Liver (tissue), 9 donors: ENCODE data around the gene ALDH7A1. TPM values are rescaled to one million over a fixed set of nuclear protein-coding genes. Genes with fewer than 3 reads are reported as not detected.

Source experiments
- DNase-seq: peaks from one replicate; pipeline ENCODE4 v3.0.0-alpha.2; 2017; ENCODE audit warnings: low spot score
- H3K27ac ChIP-seq, 2 donors: one replicate each; pipeline ENCODE4 v1.7.0; 2013; ENCODE audit warnings: inconsistent platforms in 2 of 2, low read length in 2 of 2, control low read depth in 1 of 2, low read depth in 1 of 2, mild to moderate bottlenecking in 1 of 2
- H3K27me3 ChIP-seq, 4 donors: one replicate each; pipeline versions ENCODE4 v1.6.1 to v1.7.0; 2013; ENCODE audit warnings: low read length in 3 of 4, inconsistent platforms in 1 of 4, mild to moderate bottlenecking in 1 of 4, moderate library complexity in 1 of 4; ENCODE audit not compliant: control insufficient read depth in 4 of 4, insufficient read depth in 4 of 4
- H3K36me3 ChIP-seq, 4 donors: one replicate each; pipeline versions ENCODE4 v1.6.1 to v1.7.0; 2013; ENCODE audit warnings: low read length in 3 of 4, mild to moderate bottlenecking in 3 of 4, low read depth in 1 of 4, moderate library complexity in 1 of 4; ENCODE audit not compliant: control insufficient read depth in 4 of 4, insufficient read depth in 3 of 4
- H3K4me1 ChIP-seq, 4 donors: one replicate each; pipeline versions ENCODE4 v1.6.1 to v1.7.0; 2013; ENCODE audit warnings: low read length in 3 of 4, mild to moderate bottlenecking in 3 of 4, moderate library complexity in 1 of 4; ENCODE audit not compliant: control insufficient read depth in 4 of 4, insufficient read depth in 4 of 4
- H3K4me3 ChIP-seq, 3 donors: one replicate each; pipeline versions ENCODE4 v1.6.1 to v1.7.0; 2013; ENCODE audit warnings: low read length in 3 of 3, control low read depth in 1 of 3, low read depth in 1 of 3, mild to moderate bottlenecking in 1 of 3
- H3K9ac ChIP-seq, 2 donors: one replicate each; pipeline ENCODE4 v1.7.0; 2013; ENCODE audit warnings: low read length in 2 of 2, mild to moderate bottlenecking in 2 of 2, moderate library complexity in 2 of 2, control low read depth in 1 of 2, low read depth in 1 of 2
- H3K9me3 ChIP-seq, 4 donors: one replicate each; pipeline versions ENCODE4 v1.6.1 to v1.7.0; 2013; ENCODE audit warnings: low read length in 3 of 4; ENCODE audit not compliant: control insufficient read depth in 4 of 4
- ATF3 ChIP-seq: IDR thresholded peaks from 2 replicates; pipeline ENCODE4 v1.6.1; 2016; ENCODE audit warnings: antibody characterized with exemption
- CTCF ChIP-seq: fragments of 150-350 bp; IDR thresholded peaks from 2 replicates; pipeline ENCODE4 v1.5.1; 2017; ENCODE audit warnings: improper control_type of control experiment, low read depth, low read length; ENCODE audit not compliant: missing input control
- EGR1 ChIP-seq, 2 donors: IDR thresholded peaks; 2 replicates each; pipeline ENCODE4 v1.6.1; 2016 to 2018; ENCODE audit warnings: antibody characterized with exemption in 2 of 2, low read depth in 2 of 2
- FOXA1 ChIP-seq: IDR thresholded peaks from 2 replicates; pipeline ENCODE4 v1.6.1; 2016; ENCODE audit warnings: antibody characterized with exemption
- FOXA2 ChIP-seq: IDR thresholded peaks from 2 replicates; pipeline ENCODE4 v1.6.1; 2016; ENCODE audit warnings: antibody characterized with exemption
- GABPA ChIP-seq, 2 donors: IDR thresholded peaks in 1 of 2; conservative IDR thresholded peaks in 1 of 2; 2 replicates each; pipeline ENCODE4 v1.6.1; 2016; ENCODE audit warnings: antibody characterized with exemption in 2 of 2, mild to moderate bottlenecking in 1 of 2, moderate library complexity in 1 of 2
- HNF4A ChIP-seq, 2 donors: conservative IDR thresholded peaks; 2 replicates each; pipeline ENCODE4 v1.6.1; 2016; ENCODE audit warnings: antibody characterized with exemption in 2 of 2, mild to moderate bottlenecking in 2 of 2
- JUND ChIP-seq, 2 donors: IDR thresholded peaks; 2 replicates each; pipeline ENCODE4 v1.6.1; 2016; ENCODE audit warnings: antibody characterized with exemption in 2 of 2
- MAX ChIP-seq: IDR thresholded peaks from 2 replicates; pipeline ENCODE4 v1.6.1; 2016; ENCODE audit warnings: antibody characterized with exemption
- NR2F2 ChIP-seq: IDR thresholded peaks from 2 replicates; pipeline ENCODE4 v1.6.1; 2016; ENCODE audit warnings: antibody characterized with exemption
- RAD21 ChIP-seq, 2 donors: IDR thresholded peaks; 2 replicates each; pipeline ENCODE4 v1.6.1; 2016; ENCODE audit warnings: antibody characterized with exemption in 2 of 2, mild to moderate bottlenecking in 2 of 2
- RXRA ChIP-seq, 2 donors: IDR thresholded peaks; 2 replicates each; pipeline ENCODE4 v1.6.1; 2017 to 2018; ENCODE audit warnings: antibody characterized with exemption in 2 of 2, mild to moderate bottlenecking in 1 of 2
- SP1 ChIP-seq: IDR thresholded peaks from 2 replicates; pipeline ENCODE4 v1.6.1; 2018; ENCODE audit warnings: antibody characterized with exemption, mild to moderate bottlenecking
- TAF1 ChIP-seq: conservative IDR thresholded peaks from 2 replicates; pipeline ENCODE4 v1.6.1; 2016; ENCODE audit warnings: antibody characterized with exemption, mild to moderate bottlenecking
- YY1 ChIP-seq: IDR thresholded peaks from 2 replicates; pipeline ENCODE4 v1.6.1; 2016; ENCODE audit warnings: antibody characterized with exemption, mild to moderate bottlenecking
- WGBS: extraction: QIAGEN DNeasy Blood & Tissue Kit; methylation state at CpG from one replicate; pipeline ENCODE4 v1.1.7; 2013; 5-methylcytosine and 5-hydroxymethylcytosine counted together
- polyA plus RNA-seq, 2 donors: library from polyadenylated mRNA; stranded (reverse) in 1 of 2; unstranded in 1 of 2; fragments of 200-250 nt in 1 of 2; fragments of >200 nt in 1 of 2; fragmentation: Nextera tagmentation in 1 of 2; extraction: Ambion mirVana in 1 of 2; gene quantifications; one replicate each; pipeline versions ENCODE4 v1.2.1 to v1.2.3, GENCODE V29; 2013 to 2015
- total RNA-seq, 2 donors: library from RNA; depleted of rRNA; stranded (reverse); fragments of >200 nt; gene quantifications; one replicate each; pipeline ENCODE4 v1.2.3, GENCODE V29; 2014
- TF ChIP-seq, protein P1 (sequence below): IDR thresholded peaks from 2 replicates; pipeline ENCODE4 v1.6.1; 2016; ENCODE audit warnings: antibody characterized with exemption, mild to moderate bottlenecking
- donor health status: healthy.
- donor health status: healthy.
- donor health status: healthy.
- donor health status: healthy.
- donor health status: healthy.

Gene ALDH7A1
- total and polyA plus RNA-seq, 4 donors: 47.7 to 86.9 (median 58.4) TPM

DNA sequence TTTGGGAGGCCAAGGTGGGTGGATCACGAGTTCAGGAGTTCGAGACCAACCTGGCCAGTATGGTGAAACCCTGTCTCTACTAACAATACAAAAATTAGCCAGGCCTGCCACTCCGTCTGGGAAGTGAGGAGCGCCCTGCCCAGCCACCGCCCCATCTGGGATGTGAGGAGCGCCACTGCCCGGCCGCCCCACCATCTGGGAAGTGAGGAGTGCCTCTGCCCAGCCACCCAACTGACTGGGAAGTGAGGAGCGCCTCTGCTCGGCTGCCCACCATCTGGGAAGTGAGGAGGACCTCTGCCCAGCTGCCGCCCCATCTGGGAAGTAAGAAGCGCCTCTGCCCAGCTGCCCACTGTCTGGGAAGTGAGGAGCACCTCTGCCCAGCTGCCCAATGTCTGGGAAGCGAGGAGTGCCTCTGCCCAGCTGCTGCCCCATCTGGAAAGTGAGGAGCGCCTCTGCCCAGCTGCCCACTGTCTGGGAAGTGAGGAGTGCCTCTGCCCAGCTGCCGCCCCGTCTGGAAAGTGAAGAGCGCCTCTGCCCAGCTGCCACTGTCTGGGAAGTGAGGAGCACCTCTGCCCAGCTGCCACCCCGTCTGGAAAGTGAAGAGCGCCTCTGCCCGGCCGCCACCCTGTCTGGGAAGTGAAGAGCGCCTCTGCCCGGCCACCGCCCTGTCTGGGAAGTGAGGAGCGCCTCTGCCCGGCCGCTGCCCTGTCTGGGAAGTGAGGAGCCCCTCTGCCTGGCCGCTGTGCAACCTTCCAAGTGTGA, 5.3 kb downstream of the ALDH7A1 start:
- Histone ChIP-seq H3K9me3 (no peaks in the 10 kb centered on the region), H3K4me1 (peaks cover 0 to 34% (median 28%) of the 10 kb centered on the region in 4 donors), H3K9ac (no peak overlapping the region), H3K27me3 (no peaks in the 10 kb centered on the region), H3K27ac (no peak overlapping the region), H3K36me3 (peaks cover 0 to 12% (median 2%) of the 10 kb centered on the region in 4 donors), H3K4me3 (no peak overlapping the region)
- TF ChIP-seq MAX: no peak
- no peak for TF ChIP-seq NR2F2
- no peak for TF ChIP-seq GABPA (IDR thresholded peaks at IDR 0.05 in 1 of 2, conservative IDR thresholded peaks at IDR 0.05 in 1 of 2)
- no peak for TF ChIP-seq CTCF
- TF ChIP-seq, protein P1, sequence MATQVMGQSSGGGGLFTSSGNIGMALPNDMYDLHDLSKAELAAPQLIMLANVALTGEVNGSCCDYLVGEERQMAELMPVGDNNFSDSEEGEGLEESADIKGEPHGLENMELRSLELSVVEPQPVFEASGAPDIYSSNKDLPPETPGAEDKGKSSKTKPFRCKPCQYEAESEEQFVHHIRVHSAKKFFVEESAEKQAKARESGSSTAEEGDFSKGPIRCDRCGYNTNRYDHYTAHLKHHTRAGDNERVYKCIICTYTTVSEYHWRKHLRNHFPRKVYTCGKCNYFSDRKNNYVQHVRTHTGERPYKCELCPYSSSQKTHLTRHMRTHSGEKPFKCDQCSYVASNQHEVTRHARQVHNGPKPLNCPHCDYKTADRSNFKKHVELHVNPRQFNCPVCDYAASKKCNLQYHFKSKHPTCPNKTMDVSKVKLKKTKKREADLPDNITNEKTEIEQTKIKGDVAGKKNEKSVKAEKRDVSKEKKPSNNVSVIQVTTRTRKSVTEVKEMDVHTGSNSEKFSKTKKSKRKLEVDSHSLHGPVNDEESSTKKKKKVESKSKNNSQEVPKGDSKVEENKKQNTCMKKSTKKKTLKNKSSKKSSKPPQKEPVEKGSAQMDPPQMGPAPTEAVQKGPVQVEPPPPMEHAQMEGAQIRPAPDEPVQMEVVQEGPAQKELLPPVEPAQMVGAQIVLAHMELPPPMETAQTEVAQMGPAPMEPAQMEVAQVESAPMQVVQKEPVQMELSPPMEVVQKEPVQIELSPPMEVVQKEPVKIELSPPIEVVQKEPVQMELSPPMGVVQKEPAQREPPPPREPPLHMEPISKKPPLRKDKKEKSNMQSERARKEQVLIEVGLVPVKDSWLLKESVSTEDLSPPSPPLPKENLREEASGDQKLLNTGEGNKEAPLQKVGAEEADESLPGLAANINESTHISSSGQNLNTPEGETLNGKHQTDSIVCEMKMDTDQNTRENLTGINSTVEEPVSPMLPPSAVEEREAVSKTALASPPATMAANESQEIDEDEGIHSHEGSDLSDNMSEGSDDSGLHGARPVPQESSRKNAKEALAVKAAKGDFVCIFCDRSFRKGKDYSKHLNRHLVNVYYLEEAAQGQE: no peak
- no peak for TF ChIP-seq SP1
- no peak for TF ChIP-seq FOXA2
- no peak for TF ChIP-seq EGR1 (IDR thresholded peaks at IDR 0.05; ENCODE audit: low read depth in 2 of 2)
- no peak for TF ChIP-seq RAD21 (IDR thresholded peaks at IDR 0.05)
- TF ChIP-seq TAF1: no peak
- no peak for TF ChIP-seq FOXA1
- no peak for TF ChIP-seq RXRA (IDR thresholded peaks at IDR 0.05)
- no peak for TF ChIP-seq ATF3
- no peak for TF ChIP-seq HNF4A (conservative IDR thresholded peaks at IDR 0.05)
- no peak for TF ChIP-seq YY1
- no peak for TF ChIP-seq JUND (IDR thresholded peaks at IDR 0.05)
- WGBS: 98% methylated on average over 28 of the region's 28 CpGs
- no peak for DNase-seq
